ENCODE data around the gene ENAH.
"Not testable (repeated sequence)": the region's sequence is repeated elsewhere in the genome, so short reads cannot be mapped to it uniquely, and the experiment has no call there.

Gene ENAH

DNA sequence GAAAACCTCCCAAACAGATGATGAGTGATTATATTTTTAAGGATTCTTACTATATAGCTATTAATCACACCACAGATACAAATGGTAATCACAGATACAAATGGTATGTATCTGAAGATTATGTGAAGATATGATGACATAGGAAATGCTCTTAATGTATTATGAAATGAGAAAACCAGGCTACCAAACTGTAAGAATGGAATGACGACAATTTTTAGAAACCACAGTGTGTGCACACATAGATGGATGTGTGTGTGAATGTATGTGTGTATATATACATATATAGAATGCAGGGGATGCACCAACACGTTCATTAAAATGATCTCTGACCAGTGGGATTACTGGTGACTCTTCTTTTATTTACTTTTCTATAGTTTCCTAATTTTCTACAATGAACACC, 21.5 kb upstream of the ENAH start:
- DNase-seq, result no peak

DNA sequence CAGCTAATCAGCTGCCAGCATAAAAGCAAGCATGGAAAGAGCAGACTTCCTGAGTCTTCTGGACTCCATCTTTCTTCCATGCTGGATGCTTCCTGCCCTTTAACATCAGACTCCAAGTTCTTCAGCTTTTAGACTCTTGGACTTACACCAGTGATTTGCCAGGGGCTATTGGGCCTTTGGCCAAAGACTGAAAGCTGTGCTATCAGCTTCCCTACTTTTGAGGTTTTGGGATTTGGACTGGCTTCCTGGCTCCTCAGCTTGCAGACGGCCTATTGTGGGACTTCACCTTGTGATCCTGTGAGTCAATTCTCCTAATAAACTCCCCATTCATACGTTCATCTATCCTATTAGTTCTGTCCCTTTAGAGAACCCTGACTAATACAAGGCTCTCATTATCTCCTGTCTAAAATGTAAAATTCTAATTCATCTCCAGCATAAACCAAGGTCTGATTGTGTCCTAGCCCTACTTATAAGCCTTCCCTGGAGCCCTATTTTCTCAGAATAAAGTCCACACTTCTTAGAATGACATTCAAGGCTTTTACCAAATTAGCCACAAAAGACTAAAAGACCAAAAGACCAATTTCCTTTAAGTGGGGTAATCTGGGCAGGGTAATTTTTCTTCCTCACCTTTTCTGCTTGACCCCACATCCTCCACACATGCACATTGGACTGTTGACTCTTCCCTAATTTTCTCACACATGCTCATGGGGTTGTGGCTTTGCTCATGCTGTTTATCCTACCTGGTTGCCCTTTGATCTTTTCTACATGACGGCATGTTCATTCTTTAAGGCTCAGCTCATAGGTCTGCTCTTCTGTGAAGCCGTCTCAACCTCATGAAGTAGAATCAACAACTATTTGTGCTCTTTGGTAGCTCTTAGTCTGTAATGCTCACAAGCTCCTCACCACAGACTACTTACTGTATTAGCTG, 18.1 kb upstream of the ENAH start:
- DNase-seq, result no peak

DNA sequence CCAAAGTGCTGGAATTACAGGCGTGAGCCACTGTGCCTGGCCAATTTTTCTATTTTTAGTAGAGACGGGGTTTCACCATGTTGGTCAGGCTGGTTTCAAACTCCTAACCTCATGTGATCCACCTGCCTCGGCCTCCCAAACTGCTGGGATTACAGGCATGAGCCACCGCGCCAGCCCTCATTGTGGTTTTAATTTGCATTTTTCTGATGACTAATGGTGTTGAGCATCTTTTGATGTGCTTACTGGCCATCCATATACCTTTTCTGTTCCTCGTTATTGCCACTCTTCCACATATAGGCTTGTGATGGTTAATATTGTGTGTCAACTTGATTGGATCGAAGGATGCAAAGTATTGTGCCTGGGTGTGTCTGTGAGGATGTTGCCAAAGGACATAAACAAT, 17.4 kb upstream of the ENAH start:
- no peak for DNase-seq

DNA sequence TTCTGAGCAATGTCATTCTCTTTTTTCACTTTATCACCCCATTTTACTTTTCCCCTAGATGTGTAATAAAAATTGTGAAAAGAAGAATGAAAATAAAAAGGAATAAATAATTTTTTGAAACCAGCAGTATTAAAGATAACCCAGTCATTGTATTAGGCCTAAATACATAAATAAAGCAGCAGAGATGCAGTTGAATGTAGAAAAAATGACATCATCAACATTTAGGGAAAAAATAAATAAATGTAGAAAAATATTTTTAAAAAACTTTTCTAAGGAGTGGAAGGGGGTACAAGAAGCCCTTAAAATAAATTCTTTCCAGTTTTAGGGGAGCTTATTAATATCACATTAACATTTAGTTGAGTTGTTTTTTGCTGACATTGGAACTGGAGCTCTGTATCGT, 15.3 kb upstream of the ENAH start:
- DNase-seq, result no peak

GRCh38 chr1:225667362-225667761, 14.4 kb upstream of the ENAH start:
- no peak for DNase-seq

DNA sequence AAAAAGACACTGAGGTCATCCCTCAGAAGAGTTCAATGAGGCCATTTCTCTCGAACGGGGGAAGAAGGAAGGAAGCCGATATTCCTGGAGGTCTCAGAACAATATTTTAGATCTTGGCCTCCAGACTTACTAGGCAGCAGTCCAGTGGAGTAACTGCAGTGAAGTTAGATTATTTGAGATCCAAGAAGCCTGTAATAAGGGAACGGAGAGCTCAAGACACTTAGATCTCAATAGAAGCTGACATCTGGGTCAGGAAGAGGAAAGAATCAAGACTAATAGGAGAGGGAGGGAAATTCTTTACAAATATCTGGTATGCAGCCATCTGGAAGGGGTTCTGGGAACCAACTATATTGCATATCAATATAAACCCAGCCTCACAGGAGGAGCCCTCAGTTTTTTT, 13.6 kb upstream of the ENAH start:
- no peak for DNase-seq

- no peak for DNase-seq
Measured at GRCh38 chr1:225664762-225665161, 11.8 kb upstream of the ENAH start.

DNA sequence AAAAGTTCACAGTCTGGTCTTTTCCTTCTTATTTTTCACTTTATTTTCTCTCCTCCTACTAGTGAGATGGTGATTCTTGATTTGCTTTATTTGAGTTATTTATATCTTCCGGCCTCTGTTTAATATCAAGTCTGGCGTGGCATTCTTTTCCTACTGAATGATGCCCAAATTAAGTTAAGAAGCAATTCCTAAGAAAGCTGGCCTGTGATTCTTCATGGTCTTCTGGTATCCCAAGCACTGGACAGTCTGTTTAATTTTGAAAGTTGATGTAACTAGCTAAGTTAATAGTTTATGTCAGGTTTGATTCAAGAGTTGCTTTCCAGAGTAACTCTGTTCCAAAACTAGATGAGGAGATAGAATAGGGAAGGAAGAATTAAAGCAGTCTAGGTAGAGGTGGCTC, 9.2 kb upstream of the ENAH start:
- DNase-seq, result no peak

DNA sequence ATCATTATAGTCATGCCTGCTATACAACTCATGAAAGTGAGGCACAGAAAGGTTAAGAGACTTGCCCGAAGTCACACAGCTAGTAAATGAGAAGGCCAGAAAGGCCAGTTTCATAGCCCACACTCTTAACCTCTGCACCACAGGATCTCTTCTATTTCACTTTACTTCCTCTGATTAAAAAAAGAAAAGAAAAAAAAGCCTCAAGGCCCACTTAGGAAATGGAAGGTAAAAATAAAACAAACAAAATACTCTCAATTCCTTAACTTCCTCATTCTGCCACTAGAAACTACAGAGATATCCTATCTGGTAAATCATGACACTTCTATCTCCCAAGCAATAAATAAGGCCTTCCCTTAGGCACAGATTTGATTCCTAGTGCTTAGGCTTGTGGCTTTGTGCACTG, 7.6 kb upstream of the ENAH start:
- no peak for DNase-seq

GRCh38 chr1:225658041-225658440, 5.1 kb upstream of the ENAH start:
- no peak for DNase-seq

DNA sequence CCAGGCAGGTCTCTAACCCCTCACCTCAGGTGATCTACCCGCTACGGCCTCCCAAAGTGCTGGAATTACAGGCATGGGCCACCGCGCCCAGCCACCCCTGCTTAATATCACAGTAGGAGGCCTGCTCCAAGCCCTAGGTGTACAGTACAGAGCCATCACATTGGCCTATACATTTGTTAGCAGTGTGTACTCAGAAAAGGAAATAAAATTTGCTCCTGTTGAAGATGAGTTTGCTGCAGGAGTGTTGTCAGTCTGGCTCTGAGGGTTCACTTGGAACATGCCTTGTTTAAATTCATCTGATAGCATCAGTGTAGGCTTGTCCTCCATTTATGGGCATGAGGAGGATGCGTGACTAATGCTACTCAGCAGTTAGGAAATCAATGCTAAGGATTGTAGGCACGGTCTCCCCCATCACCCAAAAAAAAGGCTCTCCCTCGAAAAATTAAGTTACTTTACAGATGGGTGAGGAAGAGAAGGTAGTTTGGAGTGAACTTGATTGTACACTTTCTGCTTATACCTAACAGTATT, 4.6 kb upstream of the ENAH start:
- no peak for DNase-seq

DNA sequence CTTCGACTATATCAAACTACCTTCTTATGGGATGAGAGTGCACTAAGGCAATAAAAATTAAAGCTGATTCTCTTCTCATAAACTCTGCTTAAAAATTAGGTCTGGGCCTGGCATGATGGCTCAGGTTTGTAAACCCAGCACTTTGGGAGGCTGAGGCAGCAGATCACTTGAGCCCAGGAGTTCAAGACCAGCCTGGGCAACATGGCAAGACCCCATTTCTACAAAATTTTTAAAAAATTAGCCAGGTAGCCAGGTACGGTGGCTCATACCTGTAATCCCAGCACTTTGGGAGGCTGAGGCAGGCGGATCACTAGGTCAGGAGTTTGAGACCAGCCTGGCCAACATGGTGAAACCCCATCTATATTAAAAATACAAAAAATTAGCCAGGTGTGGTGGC, 3.3 kb upstream of the ENAH start:
- DNase-seq, result not testable (repeated sequence)

GRCh38 chr1:225655509-225656258, 2.8 kb upstream of the ENAH start:
- DNase-seq, result no peak

DNA sequence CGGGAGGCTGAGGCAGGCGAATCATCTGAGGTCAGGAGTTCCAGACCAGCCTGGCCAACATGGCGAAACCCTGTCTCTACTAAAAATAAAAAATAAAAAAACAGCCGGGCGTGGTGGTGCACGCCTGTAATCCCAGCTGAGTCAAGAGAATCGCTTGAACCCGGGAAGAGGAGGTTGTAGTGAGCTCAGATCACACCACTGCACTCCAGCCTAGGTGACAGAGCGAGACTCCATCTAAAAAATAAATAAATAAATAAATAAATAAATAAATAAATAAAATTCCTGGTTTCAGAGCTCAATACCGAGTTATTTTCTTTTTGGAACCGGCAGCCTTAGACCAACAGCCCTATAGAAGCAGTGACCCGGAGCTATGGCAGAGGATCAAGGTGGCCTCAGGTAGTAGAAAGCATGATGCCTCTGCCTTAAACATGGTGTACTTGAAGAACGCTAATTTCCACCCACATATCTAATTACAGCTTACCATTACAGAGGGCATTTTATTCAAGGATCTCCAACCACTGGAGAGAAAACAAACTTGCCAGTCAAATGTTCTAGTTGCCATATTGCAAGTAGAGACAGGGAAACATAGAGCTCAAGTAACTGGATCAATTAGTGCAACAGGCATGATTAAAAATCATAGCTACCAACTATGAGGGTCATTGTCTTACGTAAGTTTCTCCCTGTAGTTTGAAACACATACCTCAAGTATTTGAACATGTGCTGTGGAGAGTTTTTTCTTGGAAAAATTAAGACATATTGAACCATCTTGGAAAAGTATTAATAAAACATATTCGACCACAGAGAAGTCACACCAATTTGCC, 2.0 kb upstream of the ENAH start:
- no peak for DNase-seq

GRCh38 chr1:225654277-225654597, 1.3 kb upstream of the ENAH start:
- DNase-seq, result no peak

DNA sequence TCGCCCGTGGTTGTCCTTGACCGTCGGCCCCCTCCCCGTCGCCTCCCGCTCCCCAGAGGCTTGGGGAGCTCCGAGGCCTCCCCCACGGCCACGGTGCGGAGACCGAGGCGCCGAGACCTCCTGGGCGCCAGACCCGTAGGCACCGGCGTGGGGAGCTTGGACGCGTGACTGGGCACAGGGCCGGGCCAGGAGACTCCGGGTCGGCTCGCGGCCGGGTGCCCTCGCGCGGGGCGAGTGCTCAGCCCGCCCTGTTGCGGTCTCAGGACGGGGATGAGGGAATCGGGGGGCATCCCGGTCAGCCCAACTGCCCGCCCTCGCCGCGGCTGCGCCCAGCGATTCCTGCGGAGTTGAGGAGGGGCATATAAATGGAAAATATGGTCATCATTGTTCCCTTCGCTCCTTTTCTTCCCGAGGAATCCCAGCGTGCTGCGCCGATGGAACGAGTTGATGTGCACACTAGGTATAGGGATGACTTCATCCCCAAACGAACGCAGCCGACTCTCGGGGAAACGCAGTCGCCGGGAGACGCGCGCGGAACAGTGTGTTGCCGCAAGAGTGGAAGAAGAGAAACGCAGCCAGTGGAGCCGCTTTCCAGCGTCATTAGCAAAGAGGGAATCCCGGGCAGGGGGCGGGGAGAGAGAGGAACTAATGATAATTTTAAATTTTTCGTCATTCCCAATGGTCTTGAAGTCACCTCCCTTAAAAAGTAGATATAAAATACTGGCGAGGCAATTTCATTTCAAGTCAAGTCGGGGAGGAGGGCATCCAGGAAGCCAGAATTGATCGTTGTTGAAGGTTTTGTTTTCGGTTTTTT, 747 bp upstream of the ENAH start:
- peak; percentile 12 to 18 for DNase-seq

GRCh38 chr1:225651872-225652728, 823 bp downstream of the ENAH start:
- DNase-seq, result no peak

DNA sequence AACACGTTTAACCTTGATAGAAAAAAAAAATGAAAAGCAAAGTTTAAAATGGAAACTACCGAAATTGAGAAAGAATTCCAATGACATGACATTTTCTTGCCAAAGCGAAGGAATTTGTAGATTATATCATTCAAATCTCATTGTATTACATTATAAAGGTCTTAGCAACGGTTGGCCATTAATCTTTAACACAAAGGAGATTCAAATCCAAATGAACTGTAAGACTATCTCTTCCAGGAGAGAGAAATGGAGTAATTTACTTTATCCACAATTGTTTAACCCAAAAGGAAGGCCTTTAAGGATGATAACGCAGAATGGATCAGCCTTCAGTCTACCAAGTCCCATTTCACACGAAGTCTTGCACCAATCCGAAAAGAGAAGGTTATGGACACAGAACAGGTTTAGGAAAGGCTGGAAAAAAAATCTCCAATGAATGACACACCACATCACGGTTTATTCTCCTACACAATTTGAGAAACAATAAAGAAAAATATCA, 1.5 kb downstream of the ENAH start:
- no peak for DNase-seq

DNA sequence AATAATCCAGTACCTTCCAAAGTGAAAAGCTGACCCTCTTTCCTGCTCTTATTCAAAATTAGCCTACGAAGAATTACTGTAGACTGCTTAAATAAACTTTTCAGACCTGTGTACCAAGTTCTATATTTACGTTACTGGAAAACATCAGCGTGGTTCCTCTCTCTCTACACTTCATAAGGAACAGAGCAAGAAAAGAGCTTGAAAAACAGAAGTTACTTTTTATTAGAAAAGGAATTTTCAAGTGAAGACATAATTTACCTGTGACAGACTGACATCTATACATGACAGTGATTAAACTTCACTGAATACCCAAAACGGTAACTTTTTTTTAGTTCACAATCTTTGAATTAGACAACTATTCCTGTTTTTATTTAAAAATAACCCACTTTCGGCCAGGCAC, 2.7 kb downstream of the ENAH start:
- DNase-seq, result no peak

DNA sequence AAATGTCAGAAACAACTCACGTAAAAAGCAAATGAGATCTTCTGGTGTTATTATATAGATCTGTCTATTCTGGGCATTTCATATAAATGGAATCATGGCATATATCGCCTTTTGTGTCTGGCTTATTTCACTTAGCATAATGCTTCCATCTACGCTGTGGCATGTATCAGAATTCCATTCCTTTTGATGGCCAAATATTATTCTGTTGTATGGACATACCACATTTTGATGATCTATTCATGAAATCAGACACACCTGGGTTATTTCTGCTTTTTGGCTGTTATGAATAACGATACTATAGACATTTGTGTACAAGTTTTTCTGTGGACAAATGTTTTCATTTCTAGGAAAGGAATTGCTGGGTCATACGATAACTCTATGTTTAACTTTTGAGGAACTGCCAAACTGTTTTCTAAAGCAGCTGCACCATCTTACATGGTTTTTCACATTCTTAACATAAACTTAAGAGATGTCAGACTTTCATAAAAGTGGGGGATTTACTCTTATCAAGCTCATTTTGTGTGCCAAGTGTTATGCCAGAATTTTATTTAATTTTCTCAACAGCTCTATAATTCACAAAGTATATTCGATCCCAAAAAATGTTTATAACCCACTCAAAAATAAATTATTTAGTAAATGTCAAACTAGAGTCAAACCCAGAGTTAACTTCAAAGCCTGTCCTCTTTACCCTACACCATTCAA, 7.6 kb downstream of the ENAH start:
- no peak for DNase-seq

DNA sequence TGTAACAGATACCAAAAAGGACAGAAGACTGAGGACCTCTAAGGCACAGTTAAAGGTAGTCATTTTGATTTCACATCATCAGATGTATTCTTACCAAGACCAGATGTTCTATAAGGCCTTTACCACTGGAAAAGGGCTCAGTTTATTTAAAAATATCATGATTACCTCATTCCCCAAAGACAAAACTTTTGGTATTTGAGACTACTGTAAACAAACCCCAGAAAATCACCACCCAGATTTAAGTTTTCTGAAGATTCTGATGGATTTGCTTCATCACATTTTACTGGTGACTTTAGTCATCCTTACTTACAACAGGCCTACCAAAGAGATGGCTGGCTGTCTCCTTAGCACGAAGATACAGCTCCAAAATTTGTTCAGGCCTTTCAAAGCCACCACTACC, 8.3 kb downstream of the ENAH start:
- no peak for DNase-seq
